ENCODE results near the gene FARS2. TPM values are rescaled to one million over a fixed set of nuclear protein-coding genes. Genes with fewer than 3 reads are reported as not detected.

FARS2 gene
- total RNA-seq, 4 donors from 2014 or later = 2.6 to 21.9 (median 15.0) TPM

GRCh38 chr6:5595184-5595583 lies 333.9 kb downstream of the FARS2 start:
- intact Hi-C loops (cut with DNase I; ENCODE audit: low total_unique reads) = no loop called here
- H3K4me3 ChIP-seq = no peak overlapping the region
- WGBS, 2 donors (ENCODE audit: low coverage in 1 of 2) = 91 to 94% methylated on average over 6 to 7 of the region's 7 CpGs
- H3K27me3 ChIP-seq = no peaks in the 10 kb centered on the region
- no peak overlapping the region for H3K27ac ChIP-seq
- no peaks in the 10 kb centered on the region for H3K4me1 ChIP-seq
- no peak for TF ChIP-seq POLR2A (IDR thresholded peaks at IDR 0.05)
- no peak for TF ChIP-seq EP300 (IDR thresholded peaks at IDR 0.05; ENCODE audit: low read depth)
- TF ChIP-seq, protein P1, sequence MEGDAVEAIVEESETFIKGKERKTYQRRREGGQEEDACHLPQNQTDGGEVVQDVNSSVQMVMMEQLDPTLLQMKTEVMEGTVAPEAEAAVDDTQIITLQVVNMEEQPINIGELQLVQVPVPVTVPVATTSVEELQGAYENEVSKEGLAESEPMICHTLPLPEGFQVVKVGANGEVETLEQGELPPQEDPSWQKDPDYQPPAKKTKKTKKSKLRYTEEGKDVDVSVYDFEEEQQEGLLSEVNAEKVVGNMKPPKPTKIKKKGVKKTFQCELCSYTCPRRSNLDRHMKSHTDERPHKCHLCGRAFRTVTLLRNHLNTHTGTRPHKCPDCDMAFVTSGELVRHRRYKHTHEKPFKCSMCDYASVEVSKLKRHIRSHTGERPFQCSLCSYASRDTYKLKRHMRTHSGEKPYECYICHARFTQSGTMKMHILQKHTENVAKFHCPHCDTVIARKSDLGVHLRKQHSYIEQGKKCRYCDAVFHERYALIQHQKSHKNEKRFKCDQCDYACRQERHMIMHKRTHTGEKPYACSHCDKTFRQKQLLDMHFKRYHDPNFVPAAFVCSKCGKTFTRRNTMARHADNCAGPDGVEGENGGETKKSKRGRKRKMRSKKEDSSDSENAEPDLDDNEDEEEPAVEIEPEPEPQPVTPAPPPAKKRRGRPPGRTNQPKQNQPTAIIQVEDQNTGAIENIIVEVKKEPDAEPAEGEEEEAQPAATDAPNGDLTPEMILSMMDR (IDR thresholded peaks at IDR 0.05) = no peak
- no peak for TF ChIP-seq POLR2AphosphoS5 (IDR thresholded peaks at IDR 0.05)
- in situ Hi-C loops (cut with MboI; ENCODE audit: low pct_ligation_motif_present in 1 of 4, low pct_unique_long_range_greater_than_20kb in 1 of 4, low sequenced_read_pairs in 3 of 4) = no loop called here
- H3K9me3 ChIP-seq = no peaks in the 10 kb centered on the region
- no peak for DNase-seq
- H3K36me3 ChIP-seq = no peaks in the 10 kb centered on the region

GRCh38 chr6:5597413-5597812 lies 336.1 kb downstream of the FARS2 start:
- no peaks in the 10 kb centered on the region for H3K9me3 ChIP-seq
- H3K4me1 ChIP-seq = no peaks in the 10 kb centered on the region
- no peak overlapping the region for H3K4me3 ChIP-seq
- H3K27ac ChIP-seq = no peak overlapping the region
- intact Hi-C loops (cut with DNase I; ENCODE audit: low total_unique reads) = no loop called here
- H3K27me3 ChIP-seq = no peaks in the 10 kb centered on the region
- TF ChIP-seq, protein P1 (IDR thresholded peaks at IDR 0.05) = no peak
- no peak for TF ChIP-seq POLR2A (IDR thresholded peaks at IDR 0.05)
- no peak for TF ChIP-seq EP300 (IDR thresholded peaks at IDR 0.05; ENCODE audit: low read depth)
- TF ChIP-seq POLR2AphosphoS5 (IDR thresholded peaks at IDR 0.05) = no peak
- 93 to 95% methylated on average over 3 to 7 of the region's 7 CpGs for whole genome bisulfite sequencing, 2 donors (ENCODE audit: low coverage in 1 of 2)
- in situ Hi-C loops (cut with MboI; ENCODE audit: low pct_ligation_motif_present in 1 of 4, low pct_unique_long_range_greater_than_20kb in 1 of 4, low sequenced_read_pairs in 3 of 4) = no loop called here
- no peaks in the 10 kb centered on the region for H3K36me3 ChIP-seq
- DNase-seq = no peak

DNA sequence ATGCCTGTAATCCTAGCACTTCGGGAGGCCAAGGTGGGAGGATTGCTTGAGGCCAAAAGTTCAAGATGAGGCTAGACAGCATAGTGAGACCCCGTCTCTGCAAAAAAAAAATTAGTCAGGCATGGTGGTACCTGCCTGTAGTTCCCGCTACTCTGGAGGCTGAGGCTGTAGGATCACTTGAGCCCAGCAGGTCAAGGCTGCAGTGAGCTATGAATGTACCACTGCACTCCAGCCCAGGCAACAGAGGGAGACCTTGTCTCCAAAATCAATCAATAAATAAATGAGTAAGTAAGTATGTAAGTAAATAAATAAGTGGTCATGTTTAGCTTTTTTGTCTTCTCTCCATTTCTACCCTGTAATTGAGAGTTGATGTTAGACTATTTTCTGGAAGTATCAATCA lies 336.8 kb downstream of the FARS2 start:
- Histone ChIP-seq H3K4me1 (no peaks in the 10 kb centered on the region), H3K4me3 (no peak overlapping the region), H3K27me3 (no peaks in the 10 kb centered on the region), H3K9me3 (no peaks in the 10 kb centered on the region), H3K27ac (no peak overlapping the region), H3K36me3 (no peaks in the 10 kb centered on the region)
- 92 to 97% methylated on average over 2 to 3 of the region's 3 CpGs for WGBS, 2 donors (ENCODE audit: low coverage in 1 of 2)
- TF ChIP-seq, protein P1 (IDR thresholded peaks at IDR 0.05) = no peak
- TF ChIP-seq EP300 (IDR thresholded peaks at IDR 0.05; ENCODE audit: low read depth) = no peak
- TF ChIP-seq POLR2A (IDR thresholded peaks at IDR 0.05) = no peak
- TF ChIP-seq POLR2AphosphoS5 (IDR thresholded peaks at IDR 0.05) = no peak
- no peak for DNase-seq
- intact Hi-C loops (cut with DNase I; ENCODE audit: low total_unique reads) = no loop called here
- in situ Hi-C loops (cut with MboI; ENCODE audit: low pct_ligation_motif_present in 1 of 4, low pct_unique_long_range_greater_than_20kb in 1 of 4, low sequenced_read_pairs in 3 of 4) = no loop called here

DNA sequence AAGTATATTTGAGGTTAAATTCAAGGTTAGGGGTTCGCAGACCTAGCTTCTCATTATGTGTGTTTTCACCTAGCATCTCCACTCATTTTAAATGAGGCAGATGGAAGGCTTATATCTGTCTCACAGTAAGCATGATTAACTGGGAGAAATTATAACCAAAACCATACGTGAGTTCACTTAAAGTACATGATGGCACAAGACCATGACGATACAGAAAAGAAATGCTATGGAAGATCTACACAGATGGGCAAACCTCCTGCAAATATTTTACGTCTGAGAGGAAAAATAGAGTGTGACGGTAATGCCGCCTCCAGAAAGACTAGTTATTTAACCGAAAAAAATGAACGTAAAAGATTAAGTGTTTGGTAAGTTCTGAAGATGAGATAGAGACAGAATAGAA lies 337.8 kb downstream of the FARS2 start:
- Histone ChIP-seq H3K36me3 (no peaks in the 10 kb centered on the region), H3K27me3 (no peaks in the 10 kb centered on the region), H3K4me3 (no peak overlapping the region), H3K9me3 (no peaks in the 10 kb centered on the region), H3K27ac (no peak overlapping the region), H3K4me1 (no peaks in the 10 kb centered on the region)
- DNase-seq = no peak
- in situ Hi-C loops (cut with MboI; ENCODE audit: low pct_ligation_motif_present in 1 of 4, low pct_unique_long_range_greater_than_20kb in 1 of 4, low sequenced_read_pairs in 3 of 4) (no loop called here), intact Hi-C loops (cut with DNase I; ENCODE audit: low total_unique reads) (no loop called here)
- TF ChIP-seq POLR2A (IDR thresholded peaks at IDR 0.05) = no peak
- TF ChIP-seq EP300 (IDR thresholded peaks at IDR 0.05; ENCODE audit: low read depth) = no peak
- no peak for TF ChIP-seq POLR2AphosphoS5 (IDR thresholded peaks at IDR 0.05)
- TF ChIP-seq, protein P1 (IDR thresholded peaks at IDR 0.05) = no peak
- 90% methylated on average over 8 of the region's 8 CpGs for WGBS, 2 donors (ENCODE audit: low coverage in 1 of 2)

All from transverse colon (tissue), 4 donors.